Ovary (tissue), 3 donors: ENCODE measurements around the gene HLA-DOB.

Experiments
- EP300 ChIP-seq: sonication (generic); formaldehyde crosslinking; IDR thresholded peaks from one replicate; pipeline ENCODE4 v1.6.1; 2017; ENCODE audit warnings: antibody characterized with exemption
- POLR2A ChIP-seq: fragments of 450-650 bp; IDR thresholded peaks from one replicate; pipeline ENCODE4 v1.6.1; 2017; ENCODE audit warnings: antibody characterized with exemption, mild to moderate bottlenecking, moderate library complexity
- TF ChIP-seq, protein P1 (sequence below), 3 donors: fragments of 450-650 bp in 2 of 3; fragments of 200-600 bp in 1 of 3; IDR thresholded peaks; one replicate each; pipeline versions ENCODE4 v1.5.1 to v1.8.0; 2016 to 2022; ENCODE audit warnings: antibody characterized with exemption in 3 of 3, mild to moderate bottlenecking in 1 of 3
- donor health status: DM: no; HTN: no; CAD: no.

- TF ChIP-seq, protein P1, sequence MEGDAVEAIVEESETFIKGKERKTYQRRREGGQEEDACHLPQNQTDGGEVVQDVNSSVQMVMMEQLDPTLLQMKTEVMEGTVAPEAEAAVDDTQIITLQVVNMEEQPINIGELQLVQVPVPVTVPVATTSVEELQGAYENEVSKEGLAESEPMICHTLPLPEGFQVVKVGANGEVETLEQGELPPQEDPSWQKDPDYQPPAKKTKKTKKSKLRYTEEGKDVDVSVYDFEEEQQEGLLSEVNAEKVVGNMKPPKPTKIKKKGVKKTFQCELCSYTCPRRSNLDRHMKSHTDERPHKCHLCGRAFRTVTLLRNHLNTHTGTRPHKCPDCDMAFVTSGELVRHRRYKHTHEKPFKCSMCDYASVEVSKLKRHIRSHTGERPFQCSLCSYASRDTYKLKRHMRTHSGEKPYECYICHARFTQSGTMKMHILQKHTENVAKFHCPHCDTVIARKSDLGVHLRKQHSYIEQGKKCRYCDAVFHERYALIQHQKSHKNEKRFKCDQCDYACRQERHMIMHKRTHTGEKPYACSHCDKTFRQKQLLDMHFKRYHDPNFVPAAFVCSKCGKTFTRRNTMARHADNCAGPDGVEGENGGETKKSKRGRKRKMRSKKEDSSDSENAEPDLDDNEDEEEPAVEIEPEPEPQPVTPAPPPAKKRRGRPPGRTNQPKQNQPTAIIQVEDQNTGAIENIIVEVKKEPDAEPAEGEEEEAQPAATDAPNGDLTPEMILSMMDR (IDR thresholded peaks at IDR 0.05): no peak
- TF ChIP-seq EP300 (no peak), POLR2A (no peak)
Observed at GRCh38 chr6:32837651-32838113, 20.9 kb upstream of the HLA-DOB start.
